ENCODE results near the gene RSAD2. TPM values are rescaled to one million over a fixed set of nuclear protein-coding genes. Genes with fewer than 3 reads are reported as not detected.

Gene RSAD2, protein sequence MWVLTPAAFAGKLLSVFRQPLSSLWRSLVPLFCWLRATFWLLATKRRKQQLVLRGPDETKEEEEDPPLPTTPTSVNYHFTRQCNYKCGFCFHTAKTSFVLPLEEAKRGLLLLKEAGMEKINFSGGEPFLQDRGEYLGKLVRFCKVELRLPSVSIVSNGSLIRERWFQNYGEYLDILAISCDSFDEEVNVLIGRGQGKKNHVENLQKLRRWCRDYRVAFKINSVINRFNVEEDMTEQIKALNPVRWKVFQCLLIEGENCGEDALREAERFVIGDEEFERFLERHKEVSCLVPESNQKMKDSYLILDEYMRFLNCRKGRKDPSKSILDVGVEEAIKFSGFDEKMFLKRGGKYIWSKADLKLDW
- 1.0 and 2.8 TPM in 2 replicates for total RNA-seq

DNA sequence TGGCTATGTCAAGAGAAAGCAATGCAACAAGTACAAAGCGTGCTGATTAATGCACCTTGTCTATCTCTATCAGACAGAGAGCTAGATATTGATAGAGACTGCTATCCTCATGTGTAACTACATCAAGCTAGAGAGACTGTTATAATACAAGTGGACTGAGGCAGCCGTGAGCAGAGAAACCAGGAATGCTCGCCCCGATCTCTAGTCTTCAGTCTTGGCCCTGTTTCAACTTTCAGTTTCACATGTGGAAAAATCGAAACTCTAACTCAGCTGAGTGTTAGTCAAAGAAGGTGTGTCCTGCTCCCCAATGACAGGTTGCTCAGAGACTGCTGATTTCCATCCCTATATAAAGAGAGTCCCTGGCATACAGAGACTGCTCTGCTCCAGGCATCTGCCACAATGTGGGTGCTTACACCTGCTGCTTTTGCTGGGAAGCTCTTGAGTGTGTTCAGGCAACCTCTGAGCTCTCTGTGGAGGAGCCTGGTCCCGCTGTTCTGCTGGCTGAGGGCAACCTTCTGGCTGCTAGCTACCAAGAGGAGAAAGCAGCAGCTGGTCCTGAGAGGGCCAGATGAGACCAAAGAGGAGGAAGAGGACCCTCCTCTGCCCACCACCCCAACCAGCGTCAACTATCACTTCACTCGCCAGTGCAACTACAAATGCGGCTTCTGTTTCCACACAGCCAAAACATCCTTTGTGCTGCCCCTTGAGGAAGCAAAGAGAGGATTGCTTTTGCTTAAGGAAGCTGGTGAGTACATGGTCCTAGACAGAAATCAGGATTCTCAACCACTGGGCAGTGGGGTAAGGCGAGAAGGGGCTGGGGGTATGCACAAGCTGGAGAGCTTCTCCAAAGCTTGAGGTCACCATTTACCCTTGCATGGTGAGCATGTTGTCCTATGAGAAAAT, at the start of gene RSAD2:
Gene RSAD2, plus strand, starts transcription at position 376 of the 903 bp plus-strand sequence. Its CDS starts 24 bp downstream, at position 400.

DNA sequence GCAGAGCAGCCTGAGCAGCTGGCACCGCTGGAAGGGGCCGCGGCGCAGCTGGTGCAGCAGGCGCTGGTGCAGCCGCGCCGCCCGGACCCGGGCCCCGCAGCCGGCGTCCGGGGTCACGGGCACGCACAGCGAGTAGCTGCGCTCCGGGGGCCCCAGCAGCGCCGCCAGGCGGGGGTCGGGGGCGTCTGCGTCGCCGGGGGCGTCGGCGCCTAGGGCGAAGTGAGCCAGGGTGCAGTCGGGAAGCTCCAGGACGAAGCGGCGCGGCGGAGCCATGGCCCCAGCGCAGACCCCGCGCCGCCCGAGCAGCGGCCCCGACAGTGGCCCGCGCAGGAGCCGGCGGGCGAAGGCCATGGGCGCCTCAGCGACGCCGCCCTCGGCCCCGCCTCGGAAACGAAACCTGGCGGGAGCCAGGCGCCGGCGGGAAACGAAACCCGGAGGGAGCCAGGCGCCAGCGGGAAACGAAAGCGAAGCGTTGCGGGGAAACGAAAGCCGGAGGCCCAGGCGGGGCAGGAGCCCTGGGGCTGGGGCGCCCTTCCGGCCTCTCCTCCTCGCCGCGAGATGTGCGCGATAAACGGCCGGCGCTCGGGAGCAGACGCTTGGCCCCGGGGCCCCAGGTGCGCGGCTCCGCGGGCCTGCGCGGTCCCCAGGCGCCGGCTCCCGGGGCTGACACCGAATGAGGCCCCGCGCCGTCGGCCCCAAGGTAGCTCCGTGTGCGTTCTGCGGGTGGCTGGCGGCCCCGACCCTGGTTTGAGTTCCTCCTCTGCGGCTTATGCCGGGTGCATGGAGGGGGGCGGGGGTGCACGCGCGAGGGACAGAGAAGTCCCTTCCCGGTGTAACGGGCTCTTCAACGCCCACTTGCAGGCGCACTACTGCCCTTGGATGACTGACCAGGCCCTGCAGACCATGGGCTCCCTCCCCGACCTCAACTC, 12.0 kb upstream of the RSAD2 start, which contains the start of gene CMPK2:
Gene CMPK2, minus strand, starts transcription at position 562 of the 929 bp plus-strand sequence. Its CDS starts 211 bp downstream, at position 351.

DNA sequence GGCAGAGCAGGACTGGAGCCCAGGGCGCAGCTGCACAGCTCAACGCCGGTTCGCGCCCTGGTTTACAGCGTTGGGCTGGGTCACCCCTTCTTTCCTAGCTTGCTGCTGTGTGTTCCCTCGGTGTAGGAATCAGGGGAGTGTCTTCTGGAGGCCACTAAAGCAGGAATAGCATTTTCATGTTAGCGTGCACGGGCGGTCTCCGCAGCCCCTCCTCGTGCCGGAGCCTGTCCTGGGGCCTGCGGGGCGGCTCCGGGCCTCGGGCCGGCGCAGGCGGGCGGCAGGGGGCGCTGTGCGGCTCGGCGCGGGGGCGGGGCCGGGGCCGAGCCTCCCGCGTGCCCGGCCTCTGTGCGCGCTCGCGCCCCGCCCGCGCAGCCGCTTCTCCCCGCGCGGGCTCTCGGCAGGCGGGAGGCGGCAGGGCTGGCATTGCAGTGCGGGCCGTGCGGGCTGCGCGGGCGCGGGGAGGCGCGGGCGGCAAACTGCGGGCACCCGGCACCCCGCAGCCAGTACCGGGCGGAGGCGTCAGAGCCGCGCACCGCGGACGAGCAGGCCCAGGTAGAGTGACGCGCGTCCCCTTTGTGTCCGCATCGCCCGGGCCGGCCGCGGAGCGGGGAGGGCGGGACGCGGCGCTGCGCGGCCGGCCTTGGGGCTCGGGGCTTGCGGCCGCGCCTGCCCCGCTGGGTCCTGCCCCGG, 39.6 kb downstream of the RSAD2 start, which contains the start of gene RNF144A:
Gene RNF144A, plus strand, starts transcription at position 342 of the 690 bp plus-strand sequence. CDS start 79,515 bp downstream, outside the sequence.

Other genes with a start within 250 kb of the RSAD2 start
- 1.8 and 3.0 TPM in 2 replicates for gene CMPK2, start 11.9 kb upstream of the RSAD2 start, total RNA-seq
- 18.4 and 18.9 TPM in 2 replicates for gene RNF144A, start 39.6 kb downstream of the RSAD2 start, total RNA-seq